PC-9 (cell line): ENCODE data around the gene S100Z.
"Not testable (repeated sequence)": the region's sequence is repeated elsewhere in the genome, so short reads cannot be mapped to it uniquely, and the experiment has no call there.

Experiments used
- CTCF ChIP-seq: fragments of 200-600 bp; sonication (generic); conservative IDR thresholded peaks from 2 replicates; pipeline ENCODE4 v1.6.1; 2017; ENCODE audit warnings: mixed run types, antibody characterized with exemption, mild to moderate bottlenecking, moderate library complexity
- EZH2 ChIP-seq: fragments of 200-600 bp; sonication (generic); IDR thresholded peaks from 2 replicates; pipeline ENCODE4 v1.8.0; 2017; ENCODE audit warnings: antibody characterized with exemption, low read depth

DNA sequence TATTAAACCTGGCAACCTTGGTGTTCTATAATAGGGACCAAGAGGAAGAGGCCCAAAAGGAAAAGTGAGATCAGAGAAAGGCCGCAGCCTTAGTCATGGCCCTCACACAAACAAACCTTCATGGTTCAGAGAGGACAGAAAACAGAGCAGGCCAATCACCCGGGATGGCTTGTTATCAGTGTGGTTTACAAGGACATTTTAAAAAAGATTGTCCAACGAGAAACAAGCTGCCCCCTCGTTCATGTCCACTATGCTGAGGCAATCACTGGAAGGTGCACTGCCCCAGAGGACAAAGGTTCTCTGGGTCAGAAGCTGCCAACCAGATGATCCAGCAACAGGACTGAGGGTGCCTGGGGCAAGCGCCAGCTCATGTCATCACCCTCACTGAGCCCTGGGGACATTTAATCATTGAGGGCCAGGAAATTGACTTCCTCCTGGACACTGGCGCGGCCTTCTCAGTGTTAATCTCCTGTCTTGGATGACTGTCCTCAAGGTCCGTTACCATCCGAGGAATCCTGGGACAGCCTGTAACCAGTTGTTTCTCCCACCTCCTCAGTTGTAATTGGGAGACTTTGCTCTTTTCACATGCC is 60.6 kb downstream of the S100Z start:
- TF ChIP-seq CTCF, EZH2: not testable (repeated sequence)
